Gastrocnemius medialis (tissue), 4 donors: ENCODE results near the gene ELMO1. TPM values are rescaled to one million over a fixed set of nuclear protein-coding genes. Genes with fewer than 3 reads are reported as not detected.

ENCODE experiments used
- ATAC-seq, 2 donors: fragments of 150-250 bp; one replicate each; pipeline ENCODE4 v1.9.1; 2016
- DNase-seq, 2 donors: peaks; one replicate each; pipeline ENCODE4 v3.0.0-alpha.2; 2019
- H3K27ac ChIP-seq, 4 donors: fragments of 200-600 bp; sonication (generic); 1 replicate in 1 of 4; 2 replicates in 3 of 4; pipeline ENCODE4 v1.5.1; 2016 to 2018; ENCODE audit warnings: mild to moderate bottlenecking in 2 of 4, moderate library complexity in 1 of 4
- H3K27me3 ChIP-seq, 3 donors: fragments of 200-600 bp; sonication (generic) in 2 of 3; 1 replicate in 1 of 3; 2 replicates in 2 of 3; pipeline versions ENCODE4 v1.5.1 to v1.6.0; 2016 to 2019; ENCODE audit warnings: mild to moderate bottlenecking in 1 of 3, moderate library complexity in 1 of 3
- H3K36me3 ChIP-seq, 2 donors: fragments of 200-600 bp; sonication (generic) in 1 of 2; one replicate each; pipeline ENCODE4 v1.5.1; 2017 to 2018
- H3K4me1 ChIP-seq, 2 donors: fragments of 200-600 bp; sonication (generic) in 1 of 2; one replicate each; pipeline ENCODE4 v1.5.1; 2016 to 2017; ENCODE audit warnings: mild to moderate bottlenecking in 2 of 2
- H3K4me3 ChIP-seq, 4 donors: fragments of 200-600 bp; sonication (generic) in 3 of 4; 1 replicate in 1 of 4; 2 replicates in 3 of 4; pipeline ENCODE4 v1.5.1; 2016 to 2019; ENCODE audit warnings: mild to moderate bottlenecking in 2 of 4
- H3K9me3 ChIP-seq, 3 donors: fragments of 200-600 bp; sonication (generic) in 2 of 3; 1 replicate in 1 of 3; 2 replicates in 2 of 3; pipeline ENCODE4 v1.5.1; 2016 to 2019
- POLR2A ChIP-seq, 2 donors: fragments of 450-650 bp; IDR thresholded peaks; one replicate each; pipeline ENCODE4 v1.6.1; 2017; ENCODE audit warnings: antibody characterized with exemption in 2 of 2, mild to moderate bottlenecking in 2 of 2, moderate library complexity in 2 of 2
- in situ Hi-C, 4 donors: fragments of 200-750 bp; cut with MboI; loops; one replicate each; pipeline versions ENCODE4 v1.15.0 to v1.8.0; 2017; ENCODE audit warnings: low sequenced_read_pairs in 4 of 4
- intact Hi-C: fragments of 100-400 bp; cut with DNase I; formaldehyde crosslinking; loops from one replicate; pipeline ENCODE4 v1.15.1; 2023; ENCODE audit warnings: low total_unique reads
- total RNA-seq, 4 donors: library from RNA; depleted of rRNA; stranded (reverse); fragments of >200 nt; gene quantifications; one replicate each; pipeline versions ENCODE4 v1.1.0 to v1.2.3, GENCODE V29; 2016
- TF ChIP-seq, protein P1 (sequence below), 5 experiments: fragments of 450-650 bp in 3 of 5; fragments of 200-600 bp in 2 of 5; sonication (generic) in 2 of 5; IDR thresholded peaks in 4 of 5; conservative IDR thresholded peaks in 1 of 5; 1 replicate in 4 of 5; 2 replicates in 1 of 5; pipeline ENCODE4 v1.5.1; 2016 to 2019; ENCODE audit warnings: antibody characterized with exemption in 5 of 5, mild to moderate bottlenecking in 3 of 5, moderate library complexity in 3 of 5

Gene ELMO1
- total RNA-seq, 4 donors from 2014 or later = 8.4 to 18.9 (median 14.6) TPM

DNA sequence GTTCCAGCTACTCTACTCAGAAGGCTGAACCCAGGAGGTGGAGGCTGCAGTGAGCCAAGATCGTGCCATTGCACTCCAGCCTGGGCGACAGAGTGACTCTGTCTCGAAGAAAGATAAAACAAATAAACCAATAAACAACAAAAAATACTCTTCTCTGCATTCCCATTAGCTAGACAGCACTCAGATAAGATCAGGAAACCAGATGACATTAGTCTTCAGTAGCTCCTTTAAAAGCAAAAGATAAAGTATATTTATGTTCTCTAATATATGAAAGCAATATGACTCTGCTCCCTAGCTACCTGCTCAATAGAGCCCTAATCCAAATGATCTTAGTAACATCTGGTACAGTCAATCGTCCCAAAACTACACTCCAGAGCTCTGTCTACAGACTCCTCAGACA is 212.9 kb downstream of the ELMO1 start:
- H3K27me3 ChIP-seq = no peaks in the 10 kb centered on the region
- H3K36me3 ChIP-seq = no peaks in the 10 kb centered on the region
- H3K4me1 ChIP-seq = peaks cover 0 to 3% of the 10 kb centered on the region in 2 donors
- no peak for DNase-seq
- H3K9me3 ChIP-seq = no peaks in the 10 kb centered on the region
- in situ Hi-C loops (loop anchor here in 1 of 4 donors (25.0 kb wide), 1 partner anchor 251 kb away; no protein-coding TSS in a partner anchor), intact Hi-C loops (loop anchor here (10.0 kb wide), 3 partner anchors 209 to 599 kb away; partner anchors contain the start of gene ELMO1)
- no peak for TF ChIP-seq POLR2A (IDR thresholded peaks at IDR 0.05)
- TF ChIP-seq, protein P1, sequence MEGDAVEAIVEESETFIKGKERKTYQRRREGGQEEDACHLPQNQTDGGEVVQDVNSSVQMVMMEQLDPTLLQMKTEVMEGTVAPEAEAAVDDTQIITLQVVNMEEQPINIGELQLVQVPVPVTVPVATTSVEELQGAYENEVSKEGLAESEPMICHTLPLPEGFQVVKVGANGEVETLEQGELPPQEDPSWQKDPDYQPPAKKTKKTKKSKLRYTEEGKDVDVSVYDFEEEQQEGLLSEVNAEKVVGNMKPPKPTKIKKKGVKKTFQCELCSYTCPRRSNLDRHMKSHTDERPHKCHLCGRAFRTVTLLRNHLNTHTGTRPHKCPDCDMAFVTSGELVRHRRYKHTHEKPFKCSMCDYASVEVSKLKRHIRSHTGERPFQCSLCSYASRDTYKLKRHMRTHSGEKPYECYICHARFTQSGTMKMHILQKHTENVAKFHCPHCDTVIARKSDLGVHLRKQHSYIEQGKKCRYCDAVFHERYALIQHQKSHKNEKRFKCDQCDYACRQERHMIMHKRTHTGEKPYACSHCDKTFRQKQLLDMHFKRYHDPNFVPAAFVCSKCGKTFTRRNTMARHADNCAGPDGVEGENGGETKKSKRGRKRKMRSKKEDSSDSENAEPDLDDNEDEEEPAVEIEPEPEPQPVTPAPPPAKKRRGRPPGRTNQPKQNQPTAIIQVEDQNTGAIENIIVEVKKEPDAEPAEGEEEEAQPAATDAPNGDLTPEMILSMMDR (IDR thresholded peaks at IDR 0.05 in 4 of 5, conservative IDR thresholded peaks at IDR 0.05 in 1 of 5) = no peak
- ATAC-seq = no peak
- H3K27ac ChIP-seq = no peak overlapping the region
- H3K4me3 ChIP-seq = no peak overlapping the region

DNA sequence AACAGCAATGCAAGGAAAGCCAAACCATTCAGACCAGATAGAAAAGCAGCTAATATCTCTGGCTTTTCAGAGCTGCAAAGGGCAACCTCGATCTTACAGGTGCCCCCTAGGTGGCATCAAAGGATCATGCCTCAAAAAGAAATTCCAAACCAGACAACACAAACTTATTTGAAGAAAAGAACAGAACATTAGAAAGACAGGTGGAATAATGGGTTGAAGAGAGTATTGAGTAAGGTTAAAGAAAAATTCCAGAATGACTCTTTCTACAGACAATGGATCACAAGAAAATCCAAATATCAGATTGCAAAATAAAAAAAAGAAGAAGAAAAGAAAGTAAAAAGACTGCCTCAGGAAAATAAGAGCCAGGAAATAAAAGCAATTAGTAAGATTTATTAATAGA is 213.7 kb downstream of the ELMO1 start:
- H3K4me3 ChIP-seq = no peak overlapping the region
- intact Hi-C loops = loop anchor here (10.0 kb wide), 3 partner anchors 210 to 600 kb away; partner anchors contain the start of gene ELMO1
- no peak for TF ChIP-seq POLR2A (IDR thresholded peaks at IDR 0.05)
- TF ChIP-seq, protein P1 (IDR thresholded peaks at IDR 0.05 in 4 of 5, conservative IDR thresholded peaks at IDR 0.05 in 1 of 5) = peak in 2 of 5 experiments; percentile 31 to 49
- DNase-seq (no peak), ATAC-seq (no peak)
- no peak overlapping the region for H3K27ac ChIP-seq
- in situ Hi-C loops = loop anchor here in 1 of 4 donors (25.0 kb wide), 1 partner anchor 252 kb away; no protein-coding TSS in a partner anchor
- H3K4me1 ChIP-seq = peaks cover 0 to 12% of the 10 kb centered on the region in 2 donors
- H3K36me3 ChIP-seq = no peaks in the 10 kb centered on the region
- no peaks in the 10 kb centered on the region for H3K9me3 ChIP-seq
- no peaks in the 10 kb centered on the region for H3K27me3 ChIP-seq

DNA sequence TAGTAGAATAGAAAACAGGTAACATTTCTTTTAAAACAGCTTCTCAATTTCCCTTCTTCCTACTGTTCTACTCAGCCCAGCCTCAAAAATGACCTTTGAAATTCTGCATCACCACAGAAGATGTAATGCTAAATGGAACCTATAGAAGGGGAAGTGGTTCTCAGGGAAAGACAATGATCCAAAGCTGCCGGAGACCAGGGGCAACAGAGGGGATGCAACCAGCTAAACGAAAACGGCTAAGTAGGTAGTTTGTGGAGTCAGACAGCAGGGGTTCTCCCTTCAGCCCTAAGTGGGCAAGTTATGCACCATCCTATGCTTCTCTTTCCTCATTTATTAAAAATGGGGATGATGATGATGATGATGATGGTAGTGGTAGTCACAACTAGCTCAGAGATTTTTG is 214.3 kb downstream of the ELMO1 start:
- Histone ChIP-seq H3K9me3 (no peaks in the 10 kb centered on the region), H3K4me1 (peaks cover 0 to 13% of the 10 kb centered on the region in 2 donors), H3K27me3 (no peaks in the 10 kb centered on the region), H3K4me3 (no peak overlapping the region), H3K27ac (no peak overlapping the region), H3K36me3 (no peaks in the 10 kb centered on the region)
- ATAC-seq (no peak), DNase-seq (no peak)
- TF ChIP-seq, protein P1 (IDR thresholded peaks at IDR 0.05 in 4 of 5, conservative IDR thresholded peaks at IDR 0.05 in 1 of 5) = no peak
- no peak for TF ChIP-seq POLR2A (IDR thresholded peaks at IDR 0.05)
- in situ Hi-C loops (loop anchor here in 1 of 4 donors (25.0 kb wide), 1 partner anchor 253 kb away; no protein-coding TSS in a partner anchor), intact Hi-C loops (loop anchor here (10.0 kb wide), 3 partner anchors 210 to 600 kb away; partner anchors contain the start of gene ELMO1)

DNA sequence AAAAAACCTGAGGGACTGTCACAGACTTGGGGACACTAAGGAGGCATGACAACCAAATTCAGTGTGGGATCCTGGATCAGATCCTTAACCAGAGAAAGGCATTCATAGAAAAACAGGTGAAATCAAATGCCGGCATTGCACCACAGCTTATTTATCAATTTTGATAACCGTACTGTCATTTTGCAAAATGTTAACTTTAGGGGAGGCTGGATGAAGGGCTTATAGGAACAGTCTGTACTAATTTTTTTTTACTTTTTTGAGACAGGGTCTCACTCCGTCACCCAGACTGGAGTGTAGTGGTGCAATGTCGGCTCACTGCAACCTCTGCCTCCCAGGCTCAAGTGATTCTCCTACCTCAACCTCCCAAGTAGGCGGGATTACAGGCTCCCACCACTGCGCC is 217.1 kb downstream of the ELMO1 start:
- Histone ChIP-seq H3K9me3 (no peaks in the 10 kb centered on the region), H3K27ac (no peak overlapping the region), H3K36me3 (no peaks in the 10 kb centered on the region), H3K4me3 (no peak overlapping the region), H3K27me3 (no peaks in the 10 kb centered on the region), H3K4me1 (peaks cover 0 to 13% of the 10 kb centered on the region in 2 donors)
- intact Hi-C loops = loop anchor here (10.0 kb wide), 3 partner anchors 213 to 603 kb away; partner anchors contain the start of gene ELMO1
- no peak for DNase-seq
- TF ChIP-seq, protein P1 (IDR thresholded peaks at IDR 0.05 in 4 of 5, conservative IDR thresholded peaks at IDR 0.05 in 1 of 5) = no peak
- TF ChIP-seq POLR2A (IDR thresholded peaks at IDR 0.05) = no peak
- no peak for ATAC-seq
- in situ Hi-C loops = loop anchor here in 1 of 4 donors (25.0 kb wide), 1 partner anchor 256 kb away; no protein-coding TSS in a partner anchor
